Middle frontal gyrus (tissue), 1 donor: ENCODE data around the gene CDK5.
"Not testable (repeated sequence)": the region's sequence is repeated elsewhere in the genome, so short reads cannot be mapped to it uniquely, and the experiment has no call there.

Experiments
- DNase-seq: peaks from one replicate; pipeline ENCODE4 v3.0.0-alpha.2; 2015; ENCODE audit warnings: low spot score; ENCODE audit errors: extremely low spot score

CDK5 gene

GRCh38 chr7:151035026-151035717 is 22.5 kb downstream of the CDK5 start:
- DNase-seq: no peak

- no peak for DNase-seq
Observed at GRCh38 chr7:151034312-151035025, 23.2 kb downstream of the CDK5 start.

GRCh38 chr7:151033864-151034249 is 23.8 kb downstream of the CDK5 start:
- no peak for DNase-seq

GRCh38 chr7:151032936-151033863 is 24.5 kb downstream of the CDK5 start:
- DNase-seq: no peak

- no peak for DNase-seq
Observed at GRCh38 chr7:151031011-151031410, 26.7 kb downstream of the CDK5 start.

- no peak for DNase-seq
Observed at GRCh38 chr7:151028948-151029501, 28.7 kb downstream of the CDK5 start.

- DNase-seq: peak; percentile 93
Observed at GRCh38 chr7:151028131-151028947, 29.4 kb downstream of the CDK5 start, which contains the start of gene ABCB8. Gene ABCB8, plus strand, starts transcription at chr7:151028450. Its CDS starts 66 bp downstream, at chr7:151028516.

- not testable (repeated sequence) for DNase-seq
Observed at GRCh38 chr7:151027728-151028130, 30.0 kb downstream of the CDK5 start.

- DNase-seq: not testable (repeated sequence)
Observed at GRCh38 chr7:151026771-151027727, 30.6 kb downstream of the CDK5 start.

- no peak for DNase-seq
Observed at GRCh38 chr7:151025924-151026671, 31.6 kb downstream of the CDK5 start.

GRCh38 chr7:151024435-151025056 is 33.2 kb downstream of the CDK5 start, which contains the start of gene ATG9B:
Gene ATG9B, minus strand, starts transcription at chr7:151024494. Its CDS starts 71 bp downstream, at chr7:151024423.
- no peak for DNase-seq

- no peak for DNase-seq
Observed at GRCh38 chr7:151023232-151023631, 34.5 kb downstream of the CDK5 start.

- DNase-seq: no peak
Observed at GRCh38 chr7:151020231-151020630, 37.5 kb downstream of the CDK5 start.

GRCh38 chr7:151019130-151019447 is 38.6 kb downstream of the CDK5 start:
- DNase-seq: no peak

- DNase-seq: no peak
Observed at GRCh38 chr7:151018421-151019129, 39.1 kb downstream of the CDK5 start.

- no peak for DNase-seq
Observed at GRCh38 chr7:151017953-151018420, 39.7 kb downstream of the CDK5 start.

GRCh38 chr7:151017370-151017952 is 40.2 kb downstream of the CDK5 start:
- no peak for DNase-seq
